Neural cell (in vitro differentiated cells): Measurements from ENCODE around the gene FAM210B.

Source experiments
- EP300 ChIP-seq: fragments of 450-650 bp; conservative IDR thresholded peaks from 2 replicates; pipeline ENCODE4 v1.6.1; 2014; ENCODE audit warnings: antibody characterized with exemption, mild to moderate bottlenecking, moderate library complexity; ENCODE audit not compliant: poor library complexity, severe bottlenecking
- EZH2 ChIP-seq: fragments of 200-600, 300-800 bp; shearing (Covaris generic), sonication (generic); IDR thresholded peaks from 2 replicates; pipeline ENCODE4 v1.6.1; 2014; ENCODE audit warnings: antibody characterized with exemption, low read length, borderline replicate concordance, mild to moderate bottlenecking; ENCODE audit not compliant: insufficient read depth, poor library complexity, severe bottlenecking
- POLR2AphosphoS5 ChIP-seq: IDR thresholded peaks from 2 replicates; pipeline ENCODE4 v1.6.1; 2012
- RAD21 ChIP-seq: fragments of 450-650 bp; conservative IDR thresholded peaks from 2 replicates; pipeline ENCODE4 v1.6.1; 2014; ENCODE audit warnings: antibody characterized with exemption, mild to moderate bottlenecking, moderate library complexity
- SMC3 ChIP-seq: fragments of 450-650 bp; conservative IDR thresholded peaks from 2 replicates; pipeline ENCODE4 v1.6.1; 2014; ENCODE audit warnings: antibody characterized with exemption, mild to moderate bottlenecking, moderate library complexity; ENCODE audit not compliant: poor library complexity
- TF ChIP-seq, protein P1 (sequence below): fragments of 450-650 bp; IDR thresholded peaks from 2 replicates; pipeline ENCODE4 v1.5.1; 2014; ENCODE audit warnings: antibody characterized with exemption, mild to moderate bottlenecking, moderate library complexity; ENCODE audit not compliant: poor library complexity, severe bottlenecking
- TF ChIP-seq, protein P2 (sequence below): IDR thresholded peaks from 2 replicates; pipeline ENCODE4 v1.6.1; 2012; ENCODE audit warnings: borderline replicate concordance

DNA sequence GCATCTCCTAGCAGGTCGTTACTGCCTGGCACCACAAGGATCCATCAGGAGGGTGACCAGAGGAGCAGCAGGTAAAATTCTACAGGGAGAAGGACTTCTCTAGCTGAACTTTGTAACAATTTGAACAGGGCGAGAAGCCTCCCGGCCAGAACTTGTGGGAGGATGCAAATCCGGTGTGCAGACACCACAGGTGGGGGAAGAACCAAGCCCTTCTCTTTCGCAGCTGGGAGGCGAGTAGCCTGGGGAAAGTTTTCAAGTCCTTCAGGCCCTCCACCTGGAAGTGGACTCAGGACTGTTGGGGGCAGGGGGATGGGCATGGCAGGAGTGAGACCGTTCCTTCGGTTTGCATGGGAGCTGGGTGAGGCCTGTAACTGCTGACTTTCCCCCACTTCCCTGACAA, 42.7 kb upstream of the FAM210B start:
- TF ChIP-seq, protein P1, sequence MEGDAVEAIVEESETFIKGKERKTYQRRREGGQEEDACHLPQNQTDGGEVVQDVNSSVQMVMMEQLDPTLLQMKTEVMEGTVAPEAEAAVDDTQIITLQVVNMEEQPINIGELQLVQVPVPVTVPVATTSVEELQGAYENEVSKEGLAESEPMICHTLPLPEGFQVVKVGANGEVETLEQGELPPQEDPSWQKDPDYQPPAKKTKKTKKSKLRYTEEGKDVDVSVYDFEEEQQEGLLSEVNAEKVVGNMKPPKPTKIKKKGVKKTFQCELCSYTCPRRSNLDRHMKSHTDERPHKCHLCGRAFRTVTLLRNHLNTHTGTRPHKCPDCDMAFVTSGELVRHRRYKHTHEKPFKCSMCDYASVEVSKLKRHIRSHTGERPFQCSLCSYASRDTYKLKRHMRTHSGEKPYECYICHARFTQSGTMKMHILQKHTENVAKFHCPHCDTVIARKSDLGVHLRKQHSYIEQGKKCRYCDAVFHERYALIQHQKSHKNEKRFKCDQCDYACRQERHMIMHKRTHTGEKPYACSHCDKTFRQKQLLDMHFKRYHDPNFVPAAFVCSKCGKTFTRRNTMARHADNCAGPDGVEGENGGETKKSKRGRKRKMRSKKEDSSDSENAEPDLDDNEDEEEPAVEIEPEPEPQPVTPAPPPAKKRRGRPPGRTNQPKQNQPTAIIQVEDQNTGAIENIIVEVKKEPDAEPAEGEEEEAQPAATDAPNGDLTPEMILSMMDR = no peak
- TF ChIP-seq EZH2 (no peak), POLR2AphosphoS5 (no peak), EP300 (no peak), SMC3 (no peak), RAD21 (no peak)
- TF ChIP-seq, protein P2, sequence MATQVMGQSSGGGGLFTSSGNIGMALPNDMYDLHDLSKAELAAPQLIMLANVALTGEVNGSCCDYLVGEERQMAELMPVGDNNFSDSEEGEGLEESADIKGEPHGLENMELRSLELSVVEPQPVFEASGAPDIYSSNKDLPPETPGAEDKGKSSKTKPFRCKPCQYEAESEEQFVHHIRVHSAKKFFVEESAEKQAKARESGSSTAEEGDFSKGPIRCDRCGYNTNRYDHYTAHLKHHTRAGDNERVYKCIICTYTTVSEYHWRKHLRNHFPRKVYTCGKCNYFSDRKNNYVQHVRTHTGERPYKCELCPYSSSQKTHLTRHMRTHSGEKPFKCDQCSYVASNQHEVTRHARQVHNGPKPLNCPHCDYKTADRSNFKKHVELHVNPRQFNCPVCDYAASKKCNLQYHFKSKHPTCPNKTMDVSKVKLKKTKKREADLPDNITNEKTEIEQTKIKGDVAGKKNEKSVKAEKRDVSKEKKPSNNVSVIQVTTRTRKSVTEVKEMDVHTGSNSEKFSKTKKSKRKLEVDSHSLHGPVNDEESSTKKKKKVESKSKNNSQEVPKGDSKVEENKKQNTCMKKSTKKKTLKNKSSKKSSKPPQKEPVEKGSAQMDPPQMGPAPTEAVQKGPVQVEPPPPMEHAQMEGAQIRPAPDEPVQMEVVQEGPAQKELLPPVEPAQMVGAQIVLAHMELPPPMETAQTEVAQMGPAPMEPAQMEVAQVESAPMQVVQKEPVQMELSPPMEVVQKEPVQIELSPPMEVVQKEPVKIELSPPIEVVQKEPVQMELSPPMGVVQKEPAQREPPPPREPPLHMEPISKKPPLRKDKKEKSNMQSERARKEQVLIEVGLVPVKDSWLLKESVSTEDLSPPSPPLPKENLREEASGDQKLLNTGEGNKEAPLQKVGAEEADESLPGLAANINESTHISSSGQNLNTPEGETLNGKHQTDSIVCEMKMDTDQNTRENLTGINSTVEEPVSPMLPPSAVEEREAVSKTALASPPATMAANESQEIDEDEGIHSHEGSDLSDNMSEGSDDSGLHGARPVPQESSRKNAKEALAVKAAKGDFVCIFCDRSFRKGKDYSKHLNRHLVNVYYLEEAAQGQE = no peak
